DMS53 treated with DMSO at 0.1 percent for 48 hours (cell line): ENCODE measurements around the gene NRDE2.

Source experiments
- DNase-seq: peaks from one replicate; lab custom pipeline; 2025; ENCODE audit not compliant: unreplicated experiment; lab: John Stamatoyannopoulos, UW

Gene NRDE2

DNA sequence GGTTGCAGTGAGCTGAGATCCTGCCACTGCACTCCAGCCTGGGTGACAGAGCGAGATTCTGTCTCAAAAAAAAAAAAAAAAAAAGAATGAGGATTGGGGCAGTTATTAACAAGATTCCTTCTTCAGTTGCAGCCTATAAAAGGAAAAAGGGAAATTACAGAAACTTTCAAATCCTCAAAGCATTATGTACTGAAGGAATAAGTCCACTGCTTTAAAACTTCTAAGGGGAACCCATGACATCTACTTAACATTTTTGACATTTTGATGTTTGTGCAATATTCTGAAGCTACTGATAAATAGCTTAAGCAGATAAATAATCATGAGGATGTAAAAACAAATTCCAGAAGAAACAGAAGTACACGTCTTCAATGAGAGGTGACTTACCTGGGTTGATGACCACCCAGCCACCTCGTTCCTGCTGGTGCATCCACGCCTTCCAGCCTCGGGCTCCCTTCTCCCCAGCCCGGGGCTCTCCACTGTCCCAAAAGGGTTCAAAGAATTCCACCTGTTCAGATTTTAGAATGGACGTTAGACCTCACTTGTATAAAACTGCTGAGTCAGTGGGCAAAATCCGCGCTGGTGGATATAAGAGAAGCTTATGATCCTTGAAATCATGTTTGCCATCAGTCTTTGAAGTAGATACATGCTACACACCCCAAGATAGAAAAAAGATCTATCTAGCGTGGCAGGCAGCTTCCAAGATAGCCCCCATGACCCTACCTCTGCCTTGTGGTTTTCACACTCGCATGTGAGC lies 33.7 kb downstream of the NRDE2 start:
- no peak for DNase-seq

DNA sequence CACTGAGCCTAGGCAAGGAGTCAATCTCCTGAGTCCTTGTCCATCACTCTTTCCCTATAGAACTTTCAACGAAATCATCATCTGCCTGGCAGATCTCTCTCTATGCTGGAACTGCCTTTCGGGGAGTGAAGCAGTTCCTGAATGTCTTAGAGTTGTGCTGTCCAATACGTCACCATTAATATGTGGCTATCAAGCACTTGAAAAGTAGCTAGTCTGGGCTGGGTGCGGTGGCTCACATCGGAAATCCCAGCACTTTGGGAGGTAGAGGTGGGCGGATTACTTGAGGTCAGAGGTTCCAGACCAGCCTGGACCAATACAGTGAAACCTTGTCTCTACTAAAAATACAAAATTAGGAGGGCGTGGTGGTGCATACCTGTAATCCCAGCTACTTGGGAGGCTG lies 35.1 kb downstream of the NRDE2 start:
- DNase-seq = no peak

DNA sequence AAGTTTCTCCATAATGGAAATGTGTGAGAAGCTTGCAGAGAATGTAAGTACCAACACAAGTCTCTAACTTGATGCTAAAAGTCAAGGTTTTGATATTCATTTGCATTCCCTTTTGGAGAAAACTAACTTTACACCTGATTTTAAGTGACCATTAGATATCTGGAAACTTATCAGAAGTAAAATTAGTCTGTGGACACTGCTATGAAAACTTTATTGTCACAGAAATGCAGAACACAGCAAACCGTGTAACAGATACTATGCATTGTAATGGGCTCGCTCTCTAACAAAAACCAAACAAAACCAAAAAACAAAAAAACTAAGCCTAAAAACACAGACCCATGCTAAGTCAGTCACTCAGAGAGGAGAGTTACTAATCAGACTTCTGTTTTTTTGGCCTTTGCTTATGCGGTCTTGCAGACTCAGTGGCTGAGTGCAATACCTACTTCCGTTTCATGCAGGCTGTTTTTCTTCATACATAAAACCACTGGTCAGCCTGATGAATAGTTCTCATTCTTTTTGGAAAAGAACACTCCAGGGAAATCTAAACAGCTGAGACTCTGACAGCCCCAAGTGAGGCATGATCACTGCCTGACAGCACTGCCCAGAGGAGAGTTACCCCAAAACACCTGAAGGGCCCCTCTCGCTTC lies 35.7 kb downstream of the NRDE2 start:
- DNase-seq = no peak

DNA sequence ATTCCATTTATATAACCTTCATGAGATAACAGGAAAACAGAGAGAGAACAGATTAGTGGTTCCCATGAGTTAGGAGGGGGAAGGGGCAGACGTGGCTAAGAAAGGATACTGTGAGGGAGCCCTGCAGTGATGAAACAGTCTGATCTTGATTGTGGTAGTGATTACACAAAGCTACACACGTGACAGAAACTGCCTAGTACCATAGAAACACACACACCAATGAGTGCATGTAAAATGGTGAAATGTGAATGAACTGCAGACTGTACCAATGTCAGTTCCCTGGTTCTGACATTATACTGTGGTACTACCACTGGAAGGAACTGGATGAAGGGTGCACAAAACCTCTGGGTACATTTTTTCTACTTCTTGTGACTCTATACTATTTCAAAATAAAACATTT lies 36.9 kb downstream of the NRDE2 start:
- no peak for DNase-seq

DNA sequence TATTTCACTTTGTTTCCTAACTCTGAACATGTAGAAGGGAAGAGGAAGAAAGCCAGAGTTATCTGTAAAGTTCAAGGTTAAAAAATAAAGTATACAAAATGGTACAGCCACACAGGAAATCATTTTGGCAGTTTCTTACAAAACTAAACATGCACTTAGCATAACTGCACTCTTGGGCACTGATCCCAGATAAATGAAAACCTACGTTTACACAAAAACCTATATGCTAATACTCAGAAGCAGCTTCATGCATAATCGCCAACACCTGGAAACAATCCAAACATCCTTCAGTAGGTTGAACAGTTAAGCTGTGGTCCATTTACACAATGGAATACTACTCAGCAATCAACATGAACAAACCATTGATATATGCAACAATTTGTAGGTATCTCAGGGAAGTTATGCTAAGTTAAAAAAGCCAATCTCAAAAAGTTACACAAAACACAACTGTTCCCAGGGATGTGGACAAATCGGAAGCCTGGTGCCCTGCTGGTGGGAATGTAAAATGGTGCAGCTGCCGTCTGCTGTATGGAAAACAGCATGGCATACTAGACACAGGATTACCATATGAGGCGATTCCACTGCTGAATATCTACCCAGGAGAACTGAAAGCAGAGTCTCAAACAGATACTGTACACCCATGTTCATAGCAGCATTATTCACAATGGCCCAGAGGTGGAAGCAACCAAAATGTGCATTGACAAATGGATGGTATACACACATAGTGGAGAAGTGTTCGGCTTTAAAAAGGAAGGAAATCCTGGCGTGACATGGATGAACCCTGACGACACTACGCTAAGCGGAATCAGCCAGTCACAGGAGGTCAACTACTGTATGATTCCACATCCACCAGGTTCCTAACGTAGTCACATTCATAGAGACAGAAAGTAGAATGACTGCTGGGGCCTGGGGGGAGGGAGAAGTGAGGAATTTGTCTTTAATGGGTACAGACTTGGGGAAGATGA lies 37.7 kb downstream of the NRDE2 start:
- no peak for DNase-seq

DNA sequence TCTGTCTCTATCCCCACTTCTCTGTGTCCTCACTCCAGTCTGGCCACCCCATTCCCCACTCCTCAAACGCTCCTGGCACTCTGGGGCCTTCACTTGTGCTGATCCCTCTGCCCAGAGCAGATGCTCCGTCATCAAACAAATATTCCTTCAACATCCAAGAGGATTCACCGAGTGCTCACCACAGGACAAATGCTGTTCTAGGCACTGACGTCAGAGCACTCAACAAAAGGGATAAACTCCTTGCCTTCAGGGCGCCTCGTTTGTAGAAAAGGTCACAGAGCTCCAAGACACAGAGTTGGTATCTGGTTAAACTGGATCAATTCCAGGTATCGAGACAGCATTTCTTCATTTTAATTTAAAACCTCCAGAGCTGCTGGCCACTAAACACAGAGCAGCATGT lies 40.0 kb downstream of the NRDE2 start:
- DNase-seq = no peak

DNA sequence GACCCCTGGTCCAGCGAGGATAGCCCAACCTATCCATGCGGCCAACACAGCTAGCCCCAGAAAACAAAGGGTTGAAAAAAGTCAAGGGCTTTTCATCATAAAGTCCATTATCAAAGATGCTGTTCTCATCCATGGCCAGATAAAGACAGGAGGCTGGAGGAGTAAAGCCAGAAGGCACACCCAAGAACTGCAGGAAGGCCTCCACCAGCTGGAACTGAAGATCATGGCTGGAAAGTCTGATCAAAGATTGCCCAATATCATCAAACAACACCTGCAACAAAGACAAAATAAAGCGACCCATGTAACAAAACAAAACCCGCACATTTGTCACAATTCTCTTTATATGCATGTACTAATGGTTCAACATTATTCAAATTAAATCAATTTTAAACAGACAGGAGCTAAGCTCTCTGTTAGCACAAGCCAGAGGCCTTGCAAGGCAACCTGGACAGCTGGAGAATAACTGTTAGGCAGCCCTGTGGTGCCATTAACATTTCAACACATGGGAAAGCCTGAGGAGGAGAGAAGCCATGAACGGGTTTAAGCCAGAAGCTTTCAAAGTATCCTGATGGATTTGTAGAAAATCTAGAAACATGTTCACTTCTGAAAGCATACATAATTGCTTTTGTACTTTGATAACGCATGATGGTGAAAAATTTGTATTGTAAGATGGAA lies 41.3 kb downstream of the NRDE2 start:
- DNase-seq = no peak

DNA sequence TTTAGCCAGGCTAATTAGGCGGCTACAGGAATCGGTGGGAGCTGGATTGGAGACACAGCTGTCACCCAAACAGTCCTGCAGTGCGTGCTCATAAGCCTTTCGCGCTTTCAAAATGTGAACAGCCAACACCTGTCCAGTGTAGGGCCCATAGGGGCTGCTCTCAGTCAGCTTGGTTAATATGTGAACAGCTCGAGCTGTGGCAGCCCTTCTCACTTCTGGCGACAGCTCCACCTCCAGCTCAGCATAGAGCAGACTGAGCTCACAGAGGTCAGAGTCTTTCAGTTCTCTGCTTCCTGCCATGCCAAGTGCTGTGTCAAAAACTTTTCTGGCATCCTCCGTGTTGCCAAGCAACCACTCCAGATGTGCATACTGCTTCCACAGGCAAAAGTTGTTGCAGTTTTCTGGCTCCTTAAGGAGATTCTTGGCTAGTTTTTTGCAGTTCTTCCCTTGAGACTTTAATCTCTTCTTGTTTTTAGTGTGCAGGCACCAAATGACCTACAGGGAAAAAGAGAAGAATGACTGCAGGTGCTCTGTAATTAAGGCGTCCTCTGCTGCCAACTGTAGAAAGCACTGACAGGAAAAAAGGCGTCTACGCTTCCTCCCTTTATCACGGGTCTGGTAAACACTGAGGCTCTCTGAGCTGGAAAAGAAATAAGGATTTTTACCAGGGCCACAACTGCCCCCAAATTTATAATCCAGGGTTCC lies 42.9 kb downstream of the NRDE2 start:
- DNase-seq = no peak

DNA sequence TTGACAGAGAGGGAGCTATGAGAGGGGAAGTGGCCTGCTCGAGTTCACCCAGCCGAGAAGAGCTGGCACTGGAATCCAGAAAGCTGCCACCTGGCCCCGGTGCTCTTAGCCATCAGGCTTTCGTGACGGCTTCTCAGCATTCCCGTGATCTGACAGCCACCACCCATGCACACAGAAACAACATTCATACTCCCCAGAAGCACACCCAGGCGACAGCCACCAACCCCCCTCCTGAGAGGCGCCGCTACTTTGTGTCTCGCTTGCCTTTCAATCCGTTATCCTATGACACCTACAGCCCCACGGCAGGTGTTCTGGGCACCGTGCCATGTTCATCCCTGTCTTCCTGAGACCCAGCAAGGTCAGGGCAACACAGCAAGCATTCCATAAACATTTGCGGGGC lies 44.0 kb downstream of the NRDE2 start:
- DNase-seq = no peak

DNA sequence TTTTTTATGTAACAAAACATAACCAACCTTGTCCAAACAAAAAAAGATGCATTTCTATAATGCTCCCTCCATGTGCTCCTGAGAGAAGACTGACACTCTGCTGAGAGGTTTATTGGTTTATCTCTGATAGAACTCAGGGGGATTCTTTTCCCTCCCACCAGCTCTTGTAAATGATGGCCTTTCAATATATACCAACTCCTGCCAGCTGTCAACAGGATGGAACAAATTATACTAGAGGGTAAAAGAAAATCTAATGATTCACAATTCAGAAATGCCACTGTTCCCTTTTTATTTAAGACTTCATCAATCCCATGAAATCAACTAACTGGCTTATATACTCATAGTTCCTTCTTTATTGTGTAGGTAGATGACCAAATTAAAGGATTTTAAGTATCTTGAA lies 50.0 kb downstream of the NRDE2 start:
- no peak for DNase-seq

DNA sequence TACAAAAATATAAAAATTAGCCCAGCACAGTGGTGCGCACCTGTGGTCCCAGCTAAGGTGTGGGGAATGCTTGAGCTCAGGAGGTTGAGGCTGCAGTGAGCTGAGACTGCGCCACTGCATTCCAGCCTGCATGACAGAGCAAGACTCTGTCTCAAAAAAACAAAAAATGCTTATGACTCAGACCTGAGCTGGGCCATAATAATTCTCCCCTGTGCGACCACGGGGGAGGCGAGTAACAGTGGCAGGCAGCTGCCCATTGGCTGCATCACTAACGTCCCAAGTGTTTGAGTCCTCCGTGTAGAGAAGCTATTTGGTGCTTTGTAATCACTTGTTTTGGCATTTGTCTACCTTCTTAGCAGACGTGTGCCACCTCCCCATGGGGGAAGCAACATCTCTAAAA lies 50.5 kb downstream of the NRDE2 start:
- DNase-seq = no peak

DNA sequence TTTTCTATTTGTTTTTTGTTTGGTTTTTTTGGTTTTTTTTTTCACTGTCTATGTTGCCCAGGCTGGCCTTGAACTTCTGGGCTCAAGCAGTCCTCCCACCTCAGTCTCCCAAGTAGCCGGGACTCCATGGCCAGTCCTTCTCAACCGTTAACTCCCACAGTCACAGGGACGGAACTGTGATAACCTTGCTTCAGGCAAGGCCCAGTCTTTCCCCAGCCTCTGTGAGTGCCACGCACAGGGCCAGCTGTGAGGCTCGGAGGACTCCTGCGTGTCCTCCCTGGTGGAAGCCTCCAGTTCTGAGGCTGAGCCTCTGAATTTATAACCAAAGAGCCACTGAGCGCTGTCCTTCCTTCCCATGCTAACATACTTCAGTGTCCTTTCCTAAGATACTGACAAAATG lies 51.6 kb downstream of the NRDE2 start:
- no peak for DNase-seq

DNA sequence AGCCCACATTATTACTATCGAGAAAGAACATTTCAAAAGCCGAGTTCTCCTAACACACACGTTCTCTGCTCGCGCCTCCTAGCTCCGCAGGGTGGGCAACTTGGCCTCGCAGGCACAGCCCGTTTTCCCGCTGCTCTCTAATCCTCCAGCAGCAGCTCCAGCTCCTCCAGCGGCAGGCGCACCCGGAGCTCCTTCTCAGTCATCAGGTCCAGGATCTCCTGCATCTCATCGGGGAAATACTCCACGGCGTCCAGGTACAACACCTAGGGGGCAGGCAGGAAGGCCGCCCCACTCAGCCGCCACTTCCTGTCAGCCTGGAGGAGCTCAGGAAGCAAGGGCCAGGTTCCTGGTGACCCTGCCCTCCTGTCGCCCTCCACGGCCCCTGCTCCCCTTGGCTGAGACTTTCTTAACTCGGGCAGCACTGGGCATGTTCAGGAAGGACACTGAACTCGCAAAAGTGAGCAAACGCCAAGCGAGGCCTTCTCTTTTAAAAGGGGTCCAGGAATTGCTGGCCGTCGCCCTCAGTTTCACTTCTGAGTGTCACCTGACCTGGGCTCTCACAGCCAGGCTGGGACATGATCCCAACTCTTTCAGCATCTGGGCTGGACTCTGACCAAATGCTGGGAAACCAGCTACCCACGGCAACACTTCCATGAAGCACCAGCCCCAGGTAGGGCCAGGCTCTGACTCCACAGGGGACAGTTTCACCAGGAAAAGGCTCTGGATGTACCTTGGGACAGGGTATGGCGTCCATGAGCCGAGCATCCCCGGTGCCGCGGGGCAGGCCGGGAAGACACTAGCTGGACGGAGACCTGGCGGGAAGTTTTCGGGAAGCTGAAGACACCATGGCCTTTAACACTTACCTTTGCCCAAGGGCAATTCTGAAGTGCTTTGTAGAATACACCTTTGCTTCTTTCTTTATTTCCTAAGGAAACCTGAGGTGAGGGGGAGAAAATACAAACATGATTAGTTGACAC lies 53.3 kb downstream of the NRDE2 start:
- no peak for DNase-seq

DNA sequence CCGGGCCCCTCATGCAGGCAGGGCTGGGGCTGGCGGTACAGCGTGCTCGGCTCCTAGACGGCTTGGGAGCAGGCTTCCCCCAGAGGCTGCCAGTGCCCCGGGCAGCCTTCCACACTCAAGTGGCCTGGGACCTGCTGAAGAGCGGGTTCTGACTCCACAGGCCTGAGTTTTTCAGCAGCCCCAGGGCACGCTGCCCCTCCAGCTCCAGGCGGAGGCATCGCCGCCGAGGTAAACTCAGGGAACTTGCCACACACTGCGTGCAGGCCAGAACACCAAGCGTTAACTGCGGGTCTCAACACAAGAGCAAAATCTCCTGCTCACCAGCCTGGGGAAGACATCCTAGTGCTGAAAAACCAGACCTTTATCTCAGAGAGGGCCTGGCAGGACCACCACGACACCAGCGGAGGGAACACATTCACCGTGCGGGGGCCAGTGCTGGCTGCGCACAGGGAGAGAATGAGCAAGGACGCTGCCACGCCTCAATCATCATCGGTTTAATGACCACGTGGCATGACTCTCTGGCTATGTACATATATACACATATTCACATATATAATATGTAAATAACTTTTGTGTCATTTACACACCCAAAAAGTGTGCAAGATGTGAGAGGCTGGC lies 54.1 kb downstream of the NRDE2 start:
- no peak for DNase-seq

DNA sequence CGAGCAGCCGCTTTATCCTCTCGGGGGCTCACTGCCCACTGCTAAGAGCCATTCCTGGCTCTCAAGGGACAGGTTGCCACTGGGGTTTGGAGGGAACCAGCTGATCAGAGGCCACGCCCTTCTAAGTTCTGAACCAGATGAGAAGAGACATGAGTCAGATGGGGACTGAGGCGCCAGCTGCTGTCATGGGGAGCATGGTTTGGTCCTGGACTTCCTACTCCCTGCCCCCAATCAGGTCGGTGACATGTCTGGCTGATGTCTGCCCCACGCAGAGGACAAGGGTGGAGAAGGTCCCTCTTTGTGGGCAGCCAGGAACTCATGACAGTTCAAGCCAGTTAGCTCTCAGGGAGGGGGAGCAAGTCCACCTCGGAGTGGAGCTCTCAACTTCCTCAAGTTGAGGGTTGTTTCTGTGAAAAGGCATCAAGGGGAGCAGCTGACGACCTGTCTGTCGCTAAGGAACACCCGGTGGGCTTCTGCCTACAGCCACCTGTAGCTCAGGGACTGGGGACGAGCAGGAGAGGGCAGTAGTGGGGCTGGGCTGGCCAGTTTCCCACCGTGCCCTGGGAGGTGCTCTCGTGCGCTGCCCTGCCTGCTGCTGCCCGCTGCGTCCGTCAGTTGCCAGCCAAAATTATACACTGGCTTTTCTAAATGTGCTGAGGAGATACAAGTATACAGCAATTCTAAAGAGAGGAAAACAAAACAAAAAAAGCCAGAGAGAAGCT lies 54.9 kb downstream of the NRDE2 start:
- no peak for DNase-seq

DNA sequence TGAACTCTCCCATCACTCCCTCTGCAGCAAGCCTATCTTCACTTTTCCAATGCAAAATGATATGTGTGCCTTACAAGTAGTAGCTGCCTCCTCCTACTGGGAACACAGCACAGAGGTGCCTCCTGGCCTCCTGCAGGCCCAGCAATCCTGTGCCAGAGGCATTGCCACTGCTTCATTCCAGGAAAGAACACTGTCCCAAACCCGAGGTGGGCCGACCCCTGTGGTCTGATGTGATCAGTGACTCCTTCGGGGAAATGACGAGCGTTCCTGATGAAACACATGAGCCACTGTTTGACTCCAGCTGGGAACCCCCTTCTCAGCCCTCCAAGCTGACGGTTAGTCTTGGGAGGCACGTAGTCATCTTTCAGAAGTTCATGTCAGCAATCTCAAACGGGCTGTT lies 55.9 kb downstream of the NRDE2 start:
- DNase-seq = no peak

DNA sequence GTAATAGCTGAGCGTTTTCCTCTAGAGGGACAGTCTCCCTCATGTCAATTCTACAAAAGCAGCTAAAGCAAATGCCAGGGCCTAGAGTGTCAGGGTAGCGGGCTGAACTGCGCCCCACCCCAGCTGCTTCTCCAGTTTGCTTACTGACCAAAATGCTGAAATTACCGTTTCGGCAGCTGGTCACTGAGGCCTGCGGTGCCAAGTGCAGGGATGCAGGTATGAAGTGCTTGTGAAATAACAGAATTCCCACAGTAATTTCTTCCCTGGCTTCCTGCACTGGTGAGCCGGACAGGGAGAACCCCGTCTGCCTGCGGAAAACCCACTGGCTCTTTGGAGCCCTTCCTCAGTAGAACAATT lies 56.3 kb downstream of the NRDE2 start:
- DNase-seq = no peak

DNA sequence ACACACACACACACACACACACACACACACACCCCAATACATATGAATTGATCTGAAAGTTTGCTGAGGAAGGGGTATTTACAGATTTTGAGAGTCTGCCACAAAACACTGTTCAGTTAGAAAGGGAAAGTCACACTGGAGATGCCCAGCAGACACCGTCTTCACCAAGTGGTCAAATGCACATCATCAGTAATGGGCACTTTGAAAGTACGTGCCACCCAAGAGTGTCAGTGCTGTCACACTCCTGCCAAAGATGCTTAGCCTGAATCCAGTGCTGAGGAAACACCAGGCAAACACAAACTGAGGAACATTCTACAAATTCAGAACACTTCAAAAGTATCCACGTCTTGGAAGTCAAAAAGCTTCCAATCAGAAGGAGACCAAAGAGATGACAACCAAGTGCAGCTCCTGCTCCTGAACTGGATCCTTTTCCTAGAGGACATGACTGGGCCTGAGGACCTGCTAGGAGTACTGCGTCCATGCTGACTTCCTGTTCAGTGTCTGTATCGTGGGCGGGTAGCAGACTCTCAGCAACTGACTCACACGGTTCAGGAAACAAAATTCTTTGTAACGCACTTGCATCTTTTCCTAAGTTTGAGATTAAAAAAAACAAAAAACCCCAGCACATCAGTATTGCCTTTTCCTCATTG lies 56.8 kb downstream of the NRDE2 start:
- no peak for DNase-seq
